ENCODE measurements around the gene SDF2L1.

The SDF2L1 gene

DNA sequence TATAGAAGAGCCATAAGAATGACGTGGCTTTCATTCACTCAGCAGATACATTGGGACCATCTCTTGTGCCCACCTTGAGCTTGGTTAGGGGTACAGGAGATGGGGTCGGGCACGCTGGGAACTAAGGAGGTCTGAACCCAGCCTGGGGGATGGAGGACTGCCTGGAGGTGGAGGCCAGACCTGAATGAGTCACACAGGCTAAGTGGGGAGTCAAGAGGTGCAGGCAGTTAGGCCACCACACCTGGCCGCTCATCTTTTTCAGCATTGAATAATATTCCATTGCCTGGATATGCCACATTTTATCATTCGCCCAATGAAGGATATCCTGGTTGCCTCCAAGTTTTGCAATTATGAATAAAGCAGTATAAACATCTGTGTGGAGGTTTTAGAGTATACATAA lies 19.9 kb downstream of the SDF2L1 start:
- H3K4me3 Mint-ChIP-seq = peak overlapping the region in 2 of 3 experiments; percentile 52 to 58
- H3K27ac Mint-ChIP-seq = no peak overlapping the region
- H3K27me3 Mint-ChIP-seq (ENCODE audit: low read depth) = peaks cover 15% of the 10 kb centered on the region
- no peaks in the 10 kb centered on the region for H3K36me3 Mint-ChIP-seq (ENCODE audit: low read depth)
- TF ChIP-seq, protein P1, sequence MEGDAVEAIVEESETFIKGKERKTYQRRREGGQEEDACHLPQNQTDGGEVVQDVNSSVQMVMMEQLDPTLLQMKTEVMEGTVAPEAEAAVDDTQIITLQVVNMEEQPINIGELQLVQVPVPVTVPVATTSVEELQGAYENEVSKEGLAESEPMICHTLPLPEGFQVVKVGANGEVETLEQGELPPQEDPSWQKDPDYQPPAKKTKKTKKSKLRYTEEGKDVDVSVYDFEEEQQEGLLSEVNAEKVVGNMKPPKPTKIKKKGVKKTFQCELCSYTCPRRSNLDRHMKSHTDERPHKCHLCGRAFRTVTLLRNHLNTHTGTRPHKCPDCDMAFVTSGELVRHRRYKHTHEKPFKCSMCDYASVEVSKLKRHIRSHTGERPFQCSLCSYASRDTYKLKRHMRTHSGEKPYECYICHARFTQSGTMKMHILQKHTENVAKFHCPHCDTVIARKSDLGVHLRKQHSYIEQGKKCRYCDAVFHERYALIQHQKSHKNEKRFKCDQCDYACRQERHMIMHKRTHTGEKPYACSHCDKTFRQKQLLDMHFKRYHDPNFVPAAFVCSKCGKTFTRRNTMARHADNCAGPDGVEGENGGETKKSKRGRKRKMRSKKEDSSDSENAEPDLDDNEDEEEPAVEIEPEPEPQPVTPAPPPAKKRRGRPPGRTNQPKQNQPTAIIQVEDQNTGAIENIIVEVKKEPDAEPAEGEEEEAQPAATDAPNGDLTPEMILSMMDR (IDR thresholded peaks at IDR 0.05; ENCODE audit: unreplicated experiment in 3 of 3) = no peak
- H3K9me3 Mint-ChIP-seq = no peaks in the 10 kb centered on the region
- H3K4me1 Mint-ChIP-seq = peaks cover 10% of the 10 kb centered on the region

DNA sequence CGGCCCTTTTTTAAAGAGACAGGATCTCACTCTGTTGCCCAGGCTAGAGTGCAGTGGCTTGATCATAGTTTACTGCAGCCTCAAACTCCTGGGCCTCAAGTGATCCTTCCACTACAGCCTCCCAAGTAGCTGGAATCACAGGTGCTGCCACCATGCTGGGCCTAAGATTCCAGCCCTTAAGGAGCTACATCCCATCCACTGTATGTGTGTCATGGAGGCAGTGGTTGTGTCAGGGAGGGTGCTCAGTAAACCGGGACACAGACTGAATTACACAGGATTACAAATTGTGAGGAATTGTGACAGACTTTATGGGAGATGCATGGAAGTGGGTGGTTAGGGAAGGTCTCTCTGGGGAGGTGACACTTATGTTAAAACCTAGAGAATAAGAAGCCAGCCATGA lies 21.6 kb downstream of the SDF2L1 start:
- TF ChIP-seq, protein P1 (IDR thresholded peaks at IDR 0.05; ENCODE audit: unreplicated experiment in 3 of 3) = no peak
- H3K9me3 Mint-ChIP-seq = no peaks in the 10 kb centered on the region
- H3K27ac Mint-ChIP-seq = no peak overlapping the region
- no peaks in the 10 kb centered on the region for H3K36me3 Mint-ChIP-seq (ENCODE audit: low read depth)
- peak overlapping the region; percentile 42 to 78 (median 74) for H3K4me3 Mint-ChIP-seq
- peaks cover 14% of the 10 kb centered on the region for H3K4me1 Mint-ChIP-seq
- H3K27me3 Mint-ChIP-seq (ENCODE audit: low read depth) = peaks cover 10% of the 10 kb centered on the region

DNA sequence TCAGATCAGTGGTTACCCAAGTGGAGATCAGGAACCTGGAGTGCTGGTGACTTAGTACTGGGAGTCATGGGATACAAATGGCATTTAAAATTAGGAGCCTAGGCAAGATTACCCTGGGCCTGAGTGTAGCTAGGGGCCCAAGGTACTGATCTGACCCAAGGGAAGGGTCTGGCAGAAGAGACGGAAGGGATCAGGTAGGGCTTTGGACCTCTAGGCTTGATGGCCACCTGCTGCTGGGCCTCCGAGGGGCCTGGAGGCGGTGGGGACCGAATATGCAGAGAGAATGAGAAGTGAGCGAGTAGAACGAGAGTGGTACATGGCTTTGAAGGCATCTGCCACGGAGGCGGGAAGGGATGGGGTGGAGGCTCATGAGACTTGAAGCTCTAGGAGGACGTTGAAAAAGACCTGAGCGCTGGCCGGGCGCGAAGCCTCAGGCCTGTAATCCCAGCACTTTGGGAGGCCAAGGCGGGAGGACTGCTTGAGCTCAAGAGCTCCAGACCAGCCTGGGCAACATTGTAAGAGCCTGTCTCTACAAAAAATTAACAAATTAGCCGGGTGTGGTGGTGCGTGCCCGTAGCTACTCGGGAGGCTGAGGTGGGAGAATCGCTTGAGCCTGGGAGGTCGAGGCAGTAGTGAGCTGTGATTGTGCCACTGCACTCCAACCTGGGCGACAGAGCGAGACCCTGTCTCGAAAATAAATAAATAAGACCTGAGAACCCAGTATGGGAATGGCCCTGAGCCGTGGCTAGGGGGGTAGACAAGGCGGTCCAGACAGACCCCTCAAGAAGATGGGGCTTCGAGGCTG lies 23.1 kb downstream of the SDF2L1 start:
- peaks cover 4% of the 10 kb centered on the region for H3K27me3 Mint-ChIP-seq (ENCODE audit: low read depth)
- TF ChIP-seq, protein P1 (IDR thresholded peaks at IDR 0.05; ENCODE audit: unreplicated experiment in 3 of 3) = no peak
- H3K36me3 Mint-ChIP-seq (ENCODE audit: low read depth) = peaks cover 3% of the 10 kb centered on the region
- H3K4me1 Mint-ChIP-seq = peaks cover 14% of the 10 kb centered on the region
- peak overlapping the region in 2 of 3 experiments; percentile 87 to 95 for H3K27ac Mint-ChIP-seq
- no peaks in the 10 kb centered on the region for H3K9me3 Mint-ChIP-seq
- H3K4me3 Mint-ChIP-seq = peak overlapping the region; percentile 95 to 96 (median 95)

DNA sequence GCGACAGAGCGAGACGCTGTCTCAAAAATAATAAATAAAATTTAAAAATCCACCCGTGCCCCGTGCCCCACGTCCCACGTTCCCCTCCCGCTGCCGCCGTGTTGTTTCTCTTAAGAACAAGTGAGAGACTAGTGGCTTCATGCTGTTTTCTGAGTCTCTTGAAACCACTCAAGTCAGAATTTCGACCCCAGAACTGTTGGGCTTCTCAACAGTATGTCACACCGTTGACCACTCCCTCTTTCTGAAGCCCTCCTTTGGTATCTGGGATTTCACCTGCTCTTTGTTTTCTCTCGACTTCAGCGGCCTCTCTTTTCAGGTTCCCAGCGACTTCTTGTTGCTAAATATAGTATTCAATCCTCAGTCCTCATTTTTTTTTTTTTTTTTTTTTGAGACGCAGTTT lies 24.7 kb downstream of the SDF2L1 start:
- TF ChIP-seq, protein P1 (IDR thresholded peaks at IDR 0.05; ENCODE audit: unreplicated experiment in 3 of 3) = no peak
- Mint-ChIP-seq H3K9me3 (no peaks in the 10 kb centered on the region), H3K36me3 (ENCODE audit: low read depth) (peaks cover 12% of the 10 kb centered on the region), H3K4me3 (peak overlapping the region; percentile 95 to 96 (median 95)), H3K4me1 (peaks cover 14% of the 10 kb centered on the region), H3K27me3 (ENCODE audit: low read depth) (no peaks in the 10 kb centered on the region), H3K27ac (peak overlapping the region; percentile 55 to 95 (median 62))

DNA sequence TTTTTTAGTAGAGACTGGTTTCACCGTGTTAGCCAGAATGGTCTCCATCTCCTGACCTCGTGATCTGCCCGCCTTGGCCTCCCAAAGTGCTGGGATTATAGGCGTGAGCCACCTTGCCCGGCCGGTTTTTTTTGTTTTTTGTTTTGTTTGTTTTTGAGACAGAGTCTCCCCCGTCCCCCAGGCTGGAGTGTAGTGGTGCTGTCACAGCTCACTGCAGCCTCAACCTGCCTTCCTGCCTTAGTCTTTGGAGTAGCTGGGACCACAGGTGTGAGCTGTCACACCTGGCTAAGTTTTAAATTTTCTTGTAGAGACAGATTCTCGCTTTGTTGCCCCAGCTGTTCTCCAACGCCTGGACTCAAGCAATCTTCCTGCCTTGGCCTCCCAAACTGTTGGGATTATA lies 26.9 kb downstream of the SDF2L1 start:
- Mint-ChIP-seq H3K4me3 (peak overlapping the region; percentile 60 to 75 (median 62)), H3K27ac (peak overlapping the region in 1 of 3 experiments; percentile 88), H3K9me3 (no peaks in the 10 kb centered on the region), H3K4me1 (peaks cover 10% of the 10 kb centered on the region), H3K36me3 (ENCODE audit: low read depth) (peaks cover 31% of the 10 kb centered on the region), H3K27me3 (ENCODE audit: low read depth) (no peaks in the 10 kb centered on the region)
- TF ChIP-seq, protein P1 (IDR thresholded peaks at IDR 0.05; ENCODE audit: unreplicated experiment in 3 of 3) = no peak

All from nephron (organoid).